K562 (cell line): ENCODE results near the gene DUOX2. TPM values are rescaled to one million over a fixed set of nuclear protein-coding genes. Genes with fewer than 3 reads are reported as not detected.

Source experiments
- CBFB ChIP-seq: sonication (generic); formaldehyde crosslinking; IDR thresholded peaks from 2 replicates; pipeline ENCODE4 v1.4.0; 2020; ENCODE audit warnings: mild to moderate bottlenecking, missing genetic modification reagents
- ELF4 ChIP-seq: fragments of 450-650 bp; formaldehyde crosslinking; IDR thresholded peaks from 2 replicates; pipeline ENCODE4 v1.4.0; 2022; ENCODE audit warnings: missing genetic modification characterization
- ETV1 ChIP-seq: fragments of 450-650 bp; conservative IDR thresholded peaks from 2 replicates; pipeline ENCODE4 v1.6.1; 2016; ENCODE audit warnings: missing genetic modification characterization, control low read depth, low read depth, missing compliant biosample characterization
- ETV6 ChIP-seq, 3 experiments: fragments of 150-350 bp in 1 of 3; sonication (generic) in 1 of 3; formaldehyde crosslinking in 1 of 3; IDR thresholded peaks; 2 replicates each; pipeline versions ENCODE4 v1.6.1 to v1.8.0; 2014 to 2022; ENCODE audit warnings: borderline replicate concordance in 2 of 3, low read depth in 2 of 3, antibody characterized with exemption in 1 of 3, low read length in 1 of 3, mild to moderate bottlenecking in 1 of 3, missing genetic modification reagents in 1 of 3
- HDAC8 ChIP-seq: fragments of 450-650 bp; IDR thresholded peaks from 2 replicates; pipeline ENCODE4 v1.6.1; 2016; ENCODE audit warnings: mild to moderate bottlenecking, missing genetic modification characterization, moderate library complexity, missing compliant biosample characterization
- POLR2A ChIP-seq: fragments of 450-650 bp; conservative IDR thresholded peaks from 2 replicates; pipeline ENCODE4 v1.6.1; 2016
- POLR3A ChIP-seq: IDR thresholded peaks from 2 replicates; pipeline ENCODE4 v1.6.1; 2011; ENCODE audit warnings: borderline replicate concordance, mild to moderate bottlenecking, moderate library complexity; ENCODE audit not compliant: insufficient read length, insufficient read depth; ENCODE audit errors: extremely low read depth
- SIN3A ChIP-seq, 2 experiments: fragments of 150-350 bp in 1 of 2; IDR thresholded peaks; 2 replicates each; pipeline ENCODE4 v1.6.1; 2011 to 2016; ENCODE audit warnings: borderline replicate concordance in 2 of 2, low read depth in 2 of 2, low read length in 2 of 2, mild to moderate bottlenecking in 2 of 2, moderate library complexity in 2 of 2; ENCODE audit not compliant: control insufficient read depth in 1 of 2
- TAF9B ChIP-seq: fragments of 450-650 bp; IDR thresholded peaks from 2 replicates; pipeline ENCODE4 v1.6.1; 2018; ENCODE audit warnings: mild to moderate bottlenecking; ENCODE audit not compliant: partially characterized antibody
- TAL1 ChIP-seq: fragments of 450-650 bp; IDR thresholded peaks from 2 replicates; pipeline ENCODE4 v1.6.1; 2016; ENCODE audit warnings: mild to moderate bottlenecking
- TCFL5 ChIP-seq: fragments of 250-450 bp; sonication (Bioruptor Pico); conservative IDR thresholded peaks from 2 replicates; pipeline ENCODE4 v1.6.1; 2021; ENCODE audit warnings: mild to moderate bottlenecking, moderate library complexity, matching md5 sums
- ZNF197 ChIP-seq: fragments of 200-800 bp; sonication (Bioruptor generic); IDR thresholded peaks from 2 replicates; pipeline ENCODE4 v1.6.1; 2016; ENCODE audit warnings: low read depth, missing genetic modification characterization, missing compliant biosample characterization
- ZNF232 ChIP-seq: sonication (generic); formaldehyde crosslinking; IDR thresholded peaks from 2 replicates; pipeline ENCODE4 v1.8.0; 2022; ENCODE audit warnings: mild to moderate bottlenecking, missing genetic modification reagents
- ZNF583 ChIP-seq: fragments of 250-450 bp; sonication (Bioruptor Pico); IDR thresholded peaks from 2 replicates; pipeline ENCODE4 v1.4.0; 2020
- ZNF584 ChIP-seq: fragments of 200-800 bp; sonication (Bioruptor generic); IDR thresholded peaks from 2 replicates; pipeline ENCODE4 v1.6.1; 2016; ENCODE audit warnings: low read depth, mild to moderate bottlenecking, missing genetic modification characterization, missing compliant biosample characterization
- polyA plus RNA-seq, 8 experiments: library from polyadenylated mRNA; depleted of rRNA in 4 of 8; stranded (reverse) in 5 of 8; unstranded in 3 of 8; fragments of >200 nt; fragmentation: Nextera tagmentation in 2 of 8; fragmentation: Illumina TruSeq in 1 of 8; extraction: Ambion mirVana in 2 of 8; extraction: Trizol in 1 of 8; gene quantifications; 2 replicates each; pipeline versions ENCODE4 v1.2.1 to v1.2.3, GENCODE V29; 2011 to 2014; ENCODE audit warnings: inconsistent platforms in 1 of 8, missing spikeins in 1 of 8
- total RNA-seq, 7 experiments: library from RNA; depleted of rRNA in 6 of 7; stranded (reverse); fragments of >200 nt in 6 of 7; fragmentation: Illumina TruSeq in 2 of 7; extraction: Trizol in 2 of 7; gene quantifications; 2 replicates each; pipeline versions ENCODE4 v1.2.1 to v1.2.3, GENCODE V29; 2011 to 2021; ENCODE audit warnings: low replicate concordance in 1 of 7
- TF ChIP-seq, protein P1 (sequence below), 2 experiments: fragments of 450-650 bp in 1 of 2; sonication (generic) in 1 of 2; formaldehyde crosslinking in 1 of 2; IDR thresholded peaks; 2 replicates each; pipeline versions ENCODE4 v1.7.1 to v1.9.0; 2016 to 2022; ENCODE audit warnings: inconsistent platforms in 1 of 2, mild to moderate bottlenecking in 1 of 2, missing genetic modification reagents in 1 of 2
- TF ChIP-seq, protein P2 (sequence below): fragments of 250-450 bp; sonication (Bioruptor Pico); IDR thresholded peaks from 2 replicates; pipeline ENCODE4 v1.5.1; 2021; ENCODE audit warnings: mild to moderate bottlenecking

The DUOX2 gene
- total and polyA plus RNA-seq, 9 of the 15 experiments (the other 6 are each of a cell fraction or from before 2014, with no cell fraction given): 0.01 to 0.03 (median 0.02) TPM; not detected in 6

DNA sequence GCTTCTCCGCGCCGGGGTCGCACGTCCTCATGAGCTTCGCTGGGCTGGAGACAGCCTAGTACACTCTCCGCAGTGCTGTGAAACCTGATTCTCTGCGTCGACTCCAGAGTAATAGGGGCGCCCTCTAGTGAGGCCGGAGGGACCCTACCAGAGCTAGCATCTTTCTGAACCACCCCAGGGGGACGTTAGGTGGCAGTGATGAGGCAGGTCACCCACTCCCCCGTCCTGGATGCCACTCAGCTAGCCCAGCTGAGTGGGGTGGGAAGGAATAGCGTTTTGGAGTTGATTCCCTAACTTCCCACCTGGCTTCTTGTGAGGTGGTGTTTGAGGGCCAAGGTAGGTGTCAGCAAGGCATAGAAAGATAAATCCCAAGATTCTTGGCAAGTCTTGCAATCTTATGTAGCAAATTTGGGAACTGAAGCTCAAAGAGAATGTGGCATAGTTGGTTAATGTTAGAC, 4.2 kb upstream of the DUOX2 start (continued):
- TF ChIP-seq, protein P1, sequence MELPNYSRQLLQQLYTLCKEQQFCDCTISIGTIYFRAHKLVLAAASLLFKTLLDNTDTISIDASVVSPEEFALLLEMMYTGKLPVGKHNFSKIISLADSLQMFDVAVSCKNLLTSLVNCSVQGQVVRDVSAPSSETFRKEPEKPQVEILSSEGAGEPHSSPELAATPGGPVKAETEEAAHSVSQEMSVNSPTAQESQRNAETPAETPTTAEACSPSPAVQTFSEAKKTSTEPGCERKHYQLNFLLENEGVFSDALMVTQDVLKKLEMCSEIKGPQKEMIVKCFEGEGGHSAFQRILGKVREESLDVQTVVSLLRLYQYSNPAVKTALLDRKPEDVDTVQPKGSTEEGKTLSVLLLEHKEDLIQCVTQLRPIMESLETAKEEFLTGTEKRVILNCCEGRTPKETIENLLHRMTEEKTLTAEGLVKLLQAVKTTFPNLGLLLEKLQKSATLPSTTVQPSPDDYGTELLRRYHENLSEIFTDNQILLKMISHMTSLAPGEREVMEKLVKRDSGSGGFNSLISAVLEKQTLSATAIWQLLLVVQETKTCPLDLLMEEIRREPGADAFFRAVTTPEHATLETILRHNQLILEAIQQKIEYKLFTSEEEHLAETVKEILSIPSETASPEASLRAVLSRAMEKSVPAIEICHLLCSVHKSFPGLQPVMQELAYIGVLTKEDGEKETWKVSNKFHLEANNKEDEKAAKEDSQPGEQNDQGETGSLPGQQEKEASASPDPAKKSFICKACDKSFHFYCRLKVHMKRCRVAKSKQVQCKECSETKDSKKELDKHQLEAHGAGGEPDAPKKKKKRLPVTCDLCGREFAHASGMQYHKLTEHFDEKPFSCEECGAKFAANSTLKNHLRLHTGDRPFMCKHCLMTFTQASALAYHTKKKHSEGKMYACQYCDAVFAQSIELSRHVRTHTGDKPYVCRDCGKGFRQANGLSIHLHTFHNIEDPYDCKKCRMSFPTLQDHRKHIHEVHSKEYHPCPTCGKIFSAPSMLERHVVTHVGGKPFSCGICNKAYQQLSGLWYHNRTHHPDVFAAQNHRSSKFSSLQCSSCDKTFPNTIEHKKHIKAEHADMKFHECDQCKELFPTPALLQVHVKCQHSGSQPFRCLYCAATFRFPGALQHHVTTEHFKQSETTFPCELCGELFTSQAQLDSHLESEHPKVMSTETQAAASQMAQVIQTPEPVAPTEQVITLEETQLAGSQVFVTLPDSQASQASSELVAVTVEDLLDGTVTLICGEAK (IDR thresholded peaks at IDR 0.05): no peak
- TF ChIP-seq, protein P1 (CRISPR knock-in tag; IDR thresholded peaks at IDR 0.05): no peak
- no peak for TF ChIP-seq POLR2A
- TF ChIP-seq, protein P2, sequence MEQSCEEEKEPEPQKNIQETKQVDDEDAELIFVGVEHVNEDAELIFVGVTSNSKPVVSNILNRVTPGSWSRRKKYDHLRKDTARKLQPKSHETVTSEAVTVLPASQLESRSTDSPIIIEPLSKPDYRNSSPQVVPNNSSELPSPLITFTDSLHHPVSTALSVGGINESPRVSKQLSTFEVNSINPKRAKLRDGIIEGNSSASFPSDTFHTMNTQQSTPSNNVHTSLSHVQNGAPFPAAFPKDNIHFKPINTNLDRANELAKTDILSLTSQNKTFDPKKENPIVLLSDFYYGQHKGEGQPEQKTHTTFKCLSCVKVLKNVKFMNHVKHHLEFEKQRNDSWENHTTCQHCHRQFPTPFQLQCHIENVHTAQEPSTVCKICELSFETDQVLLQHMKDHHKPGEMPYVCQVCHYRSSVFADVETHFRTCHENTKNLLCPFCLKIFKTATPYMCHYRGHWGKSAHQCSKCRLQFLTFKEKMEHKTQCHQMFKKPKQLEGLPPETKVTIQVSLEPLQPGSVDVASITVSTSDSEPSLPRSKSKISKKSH: no peak
- TF ChIP-seq ZNF584: no peak
- no peak for TF ChIP-seq ELF4 (CRISPR knock-in tag)
- TF ChIP-seq CBFB (CRISPR knock-in tag): no peak
- TF ChIP-seq TCFL5: no peak
- peak; percentile 30; the same call in 1 of the 2 replicates for TF ChIP-seq ETV1 (tag)
- no peak for TF ChIP-seq ZNF583
- no peak for TF ChIP-seq ZNF197 (CRISPR knock-in tag)
- no peak for TF ChIP-seq ETV6 (IDR thresholded peaks at IDR 0.05; ENCODE audit: borderline replicate concordance in 1 of 2, low read depth in 2 of 2, low read length in 1 of 2)
- no peak for TF ChIP-seq ETV6 (CRISPR knock-in tag; IDR thresholded peaks at IDR 0.05; ENCODE audit: borderline replicate concordance)
- no peak for TF ChIP-seq POLR3A
- peak; percentile 11; the same call in 1 of the 2 replicates for TF ChIP-seq TAL1
- no peak for TF ChIP-seq SIN3A (IDR thresholded peaks at IDR 0.05; ENCODE audit: borderline replicate concordance in 2 of 2, control insufficient read depth in 1 of 2, low read depth in 2 of 2, low read length in 2 of 2)
- no peak for TF ChIP-seq ZNF232 (CRISPR knock-in tag)
- no peak for TF ChIP-seq TAF9B
- TF ChIP-seq HDAC8 (tag): no peak
